Liver (tissue), 9 donors: ENCODE data around the gene EXOC6B. TPM values are rescaled to one million over a fixed set of nuclear protein-coding genes. Genes with fewer than 3 reads are reported as not detected.

ENCODE experiments used
- DNase-seq: peaks from one replicate; pipeline ENCODE4 v3.0.0-alpha.2; 2017; ENCODE audit warnings: low spot score
- H3K27ac ChIP-seq, 2 donors: one replicate each; pipeline ENCODE4 v1.7.0; 2013; ENCODE audit warnings: inconsistent platforms in 2 of 2, low read length in 2 of 2, control low read depth in 1 of 2, low read depth in 1 of 2, mild to moderate bottlenecking in 1 of 2
- H3K27me3 ChIP-seq, 4 donors: one replicate each; pipeline versions ENCODE4 v1.6.1 to v1.7.0; 2013; ENCODE audit warnings: low read length in 3 of 4, inconsistent platforms in 1 of 4, mild to moderate bottlenecking in 1 of 4, moderate library complexity in 1 of 4; ENCODE audit not compliant: control insufficient read depth in 4 of 4, insufficient read depth in 4 of 4
- H3K36me3 ChIP-seq, 4 donors: one replicate each; pipeline versions ENCODE4 v1.6.1 to v1.7.0; 2013; ENCODE audit warnings: low read length in 3 of 4, mild to moderate bottlenecking in 3 of 4, low read depth in 1 of 4, moderate library complexity in 1 of 4; ENCODE audit not compliant: control insufficient read depth in 4 of 4, insufficient read depth in 3 of 4
- H3K4me1 ChIP-seq, 4 donors: one replicate each; pipeline versions ENCODE4 v1.6.1 to v1.7.0; 2013; ENCODE audit warnings: low read length in 3 of 4, mild to moderate bottlenecking in 3 of 4, moderate library complexity in 1 of 4; ENCODE audit not compliant: control insufficient read depth in 4 of 4, insufficient read depth in 4 of 4
- H3K4me3 ChIP-seq, 3 donors: one replicate each; pipeline versions ENCODE4 v1.6.1 to v1.7.0; 2013; ENCODE audit warnings: low read length in 3 of 3, control low read depth in 1 of 3, low read depth in 1 of 3, mild to moderate bottlenecking in 1 of 3
- H3K9ac ChIP-seq, 2 donors: one replicate each; pipeline ENCODE4 v1.7.0; 2013; ENCODE audit warnings: low read length in 2 of 2, mild to moderate bottlenecking in 2 of 2, moderate library complexity in 2 of 2, control low read depth in 1 of 2, low read depth in 1 of 2
- H3K9me3 ChIP-seq, 4 donors: one replicate each; pipeline versions ENCODE4 v1.6.1 to v1.7.0; 2013; ENCODE audit warnings: low read length in 3 of 4; ENCODE audit not compliant: control insufficient read depth in 4 of 4
- ATF3 ChIP-seq: IDR thresholded peaks from 2 replicates; pipeline ENCODE4 v1.6.1; 2016; ENCODE audit warnings: antibody characterized with exemption
- EGR1 ChIP-seq, 2 donors: IDR thresholded peaks; 2 replicates each; pipeline ENCODE4 v1.6.1; 2016 to 2018; ENCODE audit warnings: antibody characterized with exemption in 2 of 2, low read depth in 2 of 2
- FOXA1 ChIP-seq: IDR thresholded peaks from 2 replicates; pipeline ENCODE4 v1.6.1; 2016; ENCODE audit warnings: antibody characterized with exemption
- FOXA2 ChIP-seq: IDR thresholded peaks from 2 replicates; pipeline ENCODE4 v1.6.1; 2016; ENCODE audit warnings: antibody characterized with exemption
- GABPA ChIP-seq, 2 donors: IDR thresholded peaks in 1 of 2; conservative IDR thresholded peaks in 1 of 2; 2 replicates each; pipeline ENCODE4 v1.6.1; 2016; ENCODE audit warnings: antibody characterized with exemption in 2 of 2, mild to moderate bottlenecking in 1 of 2, moderate library complexity in 1 of 2
- HNF4A ChIP-seq, 2 donors: conservative IDR thresholded peaks; 2 replicates each; pipeline ENCODE4 v1.6.1; 2016; ENCODE audit warnings: antibody characterized with exemption in 2 of 2, mild to moderate bottlenecking in 2 of 2
- HNF4G ChIP-seq: IDR thresholded peaks from 2 replicates; pipeline ENCODE4 v1.6.1; 2016; ENCODE audit warnings: antibody characterized with exemption
- JUND ChIP-seq, 2 donors: IDR thresholded peaks; 2 replicates each; pipeline ENCODE4 v1.6.1; 2016; ENCODE audit warnings: antibody characterized with exemption in 2 of 2
- MAX ChIP-seq: IDR thresholded peaks from 2 replicates; pipeline ENCODE4 v1.6.1; 2016; ENCODE audit warnings: antibody characterized with exemption
- NR2F2 ChIP-seq: IDR thresholded peaks from 2 replicates; pipeline ENCODE4 v1.6.1; 2016; ENCODE audit warnings: antibody characterized with exemption
- RAD21 ChIP-seq, 2 donors: IDR thresholded peaks; 2 replicates each; pipeline ENCODE4 v1.6.1; 2016; ENCODE audit warnings: antibody characterized with exemption in 2 of 2, mild to moderate bottlenecking in 2 of 2
- RXRA ChIP-seq, 2 donors: IDR thresholded peaks; 2 replicates each; pipeline ENCODE4 v1.6.1; 2017 to 2018; ENCODE audit warnings: antibody characterized with exemption in 2 of 2, mild to moderate bottlenecking in 1 of 2
- SP1 ChIP-seq: IDR thresholded peaks from 2 replicates; pipeline ENCODE4 v1.6.1; 2018; ENCODE audit warnings: antibody characterized with exemption, mild to moderate bottlenecking
- TAF1 ChIP-seq: conservative IDR thresholded peaks from 2 replicates; pipeline ENCODE4 v1.6.1; 2016; ENCODE audit warnings: antibody characterized with exemption, mild to moderate bottlenecking
- YY1 ChIP-seq: IDR thresholded peaks from 2 replicates; pipeline ENCODE4 v1.6.1; 2016; ENCODE audit warnings: antibody characterized with exemption, mild to moderate bottlenecking
- WGBS: extraction: QIAGEN DNeasy Blood & Tissue Kit; methylation state at CpG from one replicate; pipeline ENCODE4 v1.1.7; 2013; 5-methylcytosine and 5-hydroxymethylcytosine counted together
- polyA plus RNA-seq, 2 donors: library from polyadenylated mRNA; stranded (reverse) in 1 of 2; unstranded in 1 of 2; fragments of 200-250 nt in 1 of 2; fragments of >200 nt in 1 of 2; fragmentation: Nextera tagmentation in 1 of 2; extraction: Ambion mirVana in 1 of 2; gene quantifications; one replicate each; pipeline versions ENCODE4 v1.2.1 to v1.2.3, GENCODE V29; 2013 to 2015
- total RNA-seq, 2 donors: library from RNA; depleted of rRNA; stranded (reverse); fragments of >200 nt; gene quantifications; one replicate each; pipeline ENCODE4 v1.2.3, GENCODE V29; 2014
- TF ChIP-seq, protein P1 (sequence below): IDR thresholded peaks from 2 replicates; pipeline ENCODE4 v1.6.1; 2016; ENCODE audit warnings: antibody characterized with exemption
- TF ChIP-seq, protein P2 (sequence below): fragments of 150-350 bp; IDR thresholded peaks from 2 replicates; pipeline ENCODE4 v1.5.1; 2017; ENCODE audit warnings: improper control_type of control experiment, low read depth, low read length; ENCODE audit not compliant: missing input control
- TF ChIP-seq, protein P3 (sequence below): IDR thresholded peaks from 2 replicates; pipeline ENCODE4 v1.6.1; 2016; ENCODE audit warnings: antibody characterized with exemption, mild to moderate bottlenecking
- donor health status: healthy.
- donor health status: healthy.
- donor health status: healthy.
- donor health status: healthy.
- donor health status: healthy.

EXOC6B gene
- total and polyA plus RNA-seq, 4 donors = 1.7 to 9.5 (median 5.5) TPM

GRCh38 chr2:72810165-72810564 lies 15.7 kb downstream of the EXOC6B start (continued):
- TF ChIP-seq, protein P1, sequence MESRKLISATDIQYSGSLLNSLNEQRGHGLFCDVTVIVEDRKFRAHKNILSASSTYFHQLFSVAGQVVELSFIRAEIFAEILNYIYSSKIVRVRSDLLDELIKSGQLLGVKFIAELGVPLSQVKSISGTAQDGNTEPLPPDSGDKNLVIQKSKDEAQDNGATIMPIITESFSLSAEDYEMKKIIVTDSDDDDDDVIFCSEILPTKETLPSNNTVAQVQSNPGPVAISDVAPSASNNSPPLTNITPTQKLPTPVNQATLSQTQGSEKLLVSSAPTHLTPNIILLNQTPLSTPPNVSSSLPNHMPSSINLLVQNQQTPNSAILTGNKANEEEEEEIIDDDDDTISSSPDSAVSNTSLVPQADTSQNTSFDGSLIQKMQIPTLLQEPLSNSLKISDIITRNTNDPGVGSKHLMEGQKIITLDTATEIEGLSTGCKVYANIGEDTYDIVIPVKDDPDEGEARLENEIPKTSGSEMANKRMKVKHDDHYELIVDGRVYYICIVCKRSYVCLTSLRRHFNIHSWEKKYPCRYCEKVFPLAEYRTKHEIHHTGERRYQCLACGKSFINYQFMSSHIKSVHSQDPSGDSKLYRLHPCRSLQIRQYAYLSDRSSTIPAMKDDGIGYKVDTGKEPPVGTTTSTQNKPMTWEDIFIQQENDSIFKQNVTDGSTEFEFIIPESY = no peak

DNA sequence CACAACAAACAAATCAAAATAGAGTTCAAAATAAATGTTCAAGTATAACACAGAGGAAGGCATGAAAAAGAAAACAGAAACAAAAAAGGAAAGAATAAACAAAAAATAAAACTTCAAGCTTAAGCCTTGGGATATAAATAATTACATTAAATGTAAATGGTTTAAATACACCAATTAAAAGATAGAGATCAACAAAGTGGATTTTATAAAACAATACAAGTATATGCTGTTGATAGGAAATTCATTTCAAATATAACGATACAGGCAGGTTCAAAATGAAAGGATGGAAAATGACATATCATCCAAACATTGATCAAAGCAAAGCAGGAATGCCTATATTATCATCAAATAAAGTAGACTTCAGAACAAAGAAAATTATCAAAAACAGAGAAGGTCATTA lies 16.7 kb downstream of the EXOC6B start:
- H3K9me3 ChIP-seq = no peaks in the 10 kb centered on the region
- no peaks in the 10 kb centered on the region for H3K36me3 ChIP-seq
- TF ChIP-seq EGR1 (IDR thresholded peaks at IDR 0.05; ENCODE audit: low read depth in 2 of 2) (no peak), HNF4G (no peak)
- 96% methylated on average over 1 of the region's 1 CpG for WGBS
- no peaks in the 10 kb centered on the region for H3K4me1 ChIP-seq
- H3K9ac ChIP-seq = no peak overlapping the region
- no peak overlapping the region for H3K4me3 ChIP-seq
- no peaks in the 10 kb centered on the region for H3K27me3 ChIP-seq
- no peak for DNase-seq
- no peak overlapping the region for H3K27ac ChIP-seq

DNA sequence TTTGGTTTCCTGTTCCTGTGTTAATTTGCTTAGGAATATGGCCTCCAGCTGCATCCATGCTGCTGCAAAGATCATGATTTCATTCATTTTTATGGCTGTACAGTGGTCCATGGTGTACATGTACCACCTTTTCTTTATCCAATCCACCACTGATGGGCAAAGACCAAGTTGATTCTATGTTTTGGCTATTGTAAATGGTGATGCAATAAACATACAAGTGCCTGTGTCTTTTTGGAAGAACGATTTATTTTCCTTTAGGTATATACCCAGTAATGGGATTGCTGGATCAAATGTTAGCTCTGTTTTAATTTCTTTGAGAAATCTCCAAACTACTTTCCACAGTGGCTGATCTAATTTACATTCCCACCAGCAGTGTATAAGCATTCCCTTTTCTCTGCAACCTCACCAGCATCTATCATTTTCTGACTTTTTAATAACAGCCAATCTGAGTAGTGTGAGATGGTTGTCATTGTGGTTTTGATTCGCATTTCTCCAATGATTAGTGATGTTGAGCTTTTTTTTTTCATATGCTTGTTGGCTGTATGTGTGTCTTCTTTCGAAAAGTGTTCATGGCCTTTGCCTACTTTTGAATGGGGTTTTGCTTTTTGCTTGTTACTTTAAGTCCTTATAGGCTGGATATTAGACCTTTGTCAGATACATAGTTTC lies 19.4 kb downstream of the EXOC6B start:
- TF ChIP-seq NR2F2 (no peak), MAX (no peak), RAD21 (IDR thresholded peaks at IDR 0.05) (no peak), HNF4A (conservative IDR thresholded peaks at IDR 0.05) (no peak), TAF1 (no peak), SP1 (no peak), EGR1 (IDR thresholded peaks at IDR 0.05; ENCODE audit: low read depth in 2 of 2) (no peak), FOXA2 (no peak), YY1 (no peak), JUND (IDR thresholded peaks at IDR 0.05) (no peak), FOXA1 (no peak), ATF3 (no peak), RXRA (IDR thresholded peaks at IDR 0.05) (no peak), HNF4G (no peak), GABPA (IDR thresholded peaks at IDR 0.05 in 1 of 2, conservative IDR thresholded peaks at IDR 0.05 in 1 of 2) (no peak)
- TF ChIP-seq, protein P2, sequence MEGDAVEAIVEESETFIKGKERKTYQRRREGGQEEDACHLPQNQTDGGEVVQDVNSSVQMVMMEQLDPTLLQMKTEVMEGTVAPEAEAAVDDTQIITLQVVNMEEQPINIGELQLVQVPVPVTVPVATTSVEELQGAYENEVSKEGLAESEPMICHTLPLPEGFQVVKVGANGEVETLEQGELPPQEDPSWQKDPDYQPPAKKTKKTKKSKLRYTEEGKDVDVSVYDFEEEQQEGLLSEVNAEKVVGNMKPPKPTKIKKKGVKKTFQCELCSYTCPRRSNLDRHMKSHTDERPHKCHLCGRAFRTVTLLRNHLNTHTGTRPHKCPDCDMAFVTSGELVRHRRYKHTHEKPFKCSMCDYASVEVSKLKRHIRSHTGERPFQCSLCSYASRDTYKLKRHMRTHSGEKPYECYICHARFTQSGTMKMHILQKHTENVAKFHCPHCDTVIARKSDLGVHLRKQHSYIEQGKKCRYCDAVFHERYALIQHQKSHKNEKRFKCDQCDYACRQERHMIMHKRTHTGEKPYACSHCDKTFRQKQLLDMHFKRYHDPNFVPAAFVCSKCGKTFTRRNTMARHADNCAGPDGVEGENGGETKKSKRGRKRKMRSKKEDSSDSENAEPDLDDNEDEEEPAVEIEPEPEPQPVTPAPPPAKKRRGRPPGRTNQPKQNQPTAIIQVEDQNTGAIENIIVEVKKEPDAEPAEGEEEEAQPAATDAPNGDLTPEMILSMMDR = no peak
- TF ChIP-seq, protein P1 = no peak
- TF ChIP-seq, protein P3, sequence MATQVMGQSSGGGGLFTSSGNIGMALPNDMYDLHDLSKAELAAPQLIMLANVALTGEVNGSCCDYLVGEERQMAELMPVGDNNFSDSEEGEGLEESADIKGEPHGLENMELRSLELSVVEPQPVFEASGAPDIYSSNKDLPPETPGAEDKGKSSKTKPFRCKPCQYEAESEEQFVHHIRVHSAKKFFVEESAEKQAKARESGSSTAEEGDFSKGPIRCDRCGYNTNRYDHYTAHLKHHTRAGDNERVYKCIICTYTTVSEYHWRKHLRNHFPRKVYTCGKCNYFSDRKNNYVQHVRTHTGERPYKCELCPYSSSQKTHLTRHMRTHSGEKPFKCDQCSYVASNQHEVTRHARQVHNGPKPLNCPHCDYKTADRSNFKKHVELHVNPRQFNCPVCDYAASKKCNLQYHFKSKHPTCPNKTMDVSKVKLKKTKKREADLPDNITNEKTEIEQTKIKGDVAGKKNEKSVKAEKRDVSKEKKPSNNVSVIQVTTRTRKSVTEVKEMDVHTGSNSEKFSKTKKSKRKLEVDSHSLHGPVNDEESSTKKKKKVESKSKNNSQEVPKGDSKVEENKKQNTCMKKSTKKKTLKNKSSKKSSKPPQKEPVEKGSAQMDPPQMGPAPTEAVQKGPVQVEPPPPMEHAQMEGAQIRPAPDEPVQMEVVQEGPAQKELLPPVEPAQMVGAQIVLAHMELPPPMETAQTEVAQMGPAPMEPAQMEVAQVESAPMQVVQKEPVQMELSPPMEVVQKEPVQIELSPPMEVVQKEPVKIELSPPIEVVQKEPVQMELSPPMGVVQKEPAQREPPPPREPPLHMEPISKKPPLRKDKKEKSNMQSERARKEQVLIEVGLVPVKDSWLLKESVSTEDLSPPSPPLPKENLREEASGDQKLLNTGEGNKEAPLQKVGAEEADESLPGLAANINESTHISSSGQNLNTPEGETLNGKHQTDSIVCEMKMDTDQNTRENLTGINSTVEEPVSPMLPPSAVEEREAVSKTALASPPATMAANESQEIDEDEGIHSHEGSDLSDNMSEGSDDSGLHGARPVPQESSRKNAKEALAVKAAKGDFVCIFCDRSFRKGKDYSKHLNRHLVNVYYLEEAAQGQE = no peak
- Histone ChIP-seq H3K9me3 (no peaks in the 10 kb centered on the region), H3K9ac (no peak overlapping the region), H3K4me1 (no peaks in the 10 kb centered on the region), H3K4me3 (no peak overlapping the region), H3K36me3 (no peaks in the 10 kb centered on the region), H3K27me3 (no peaks in the 10 kb centered on the region), H3K27ac (no peak overlapping the region)
- no peak for DNase-seq
- WGBS = 94% methylated on average over 3 of the region's 3 CpGs
